Endothelial cell of umbilical vein (primary cell): ENCODE measurements around the gene LARGE1. TPM values are rescaled to one million over a fixed set of nuclear protein-coding genes. Genes with fewer than 3 reads are reported as not detected.

ENCODE experiments used
- BruUV-seq: library from RNA; stranded (reverse); fragments of 400-500 nt; replicated peaks from 2 replicates; lab custom pipeline; 2021; lab: Mats Ljungman, UMichigan
- CTCF ChIA-PET: fragments of 300-600, 350-600 bp; sonication (Branson Sonifier 250); formaldehyde crosslinking; loops from one replicate; lab custom pipeline; 2021; ENCODE audit warnings: antibody characterized with exemption, inconsistent platforms; lab: Charles Lee
- POLR2A ChIA-PET: fragments of 300-600, 350-600 bp; sonication (Branson Sonifier 250); formaldehyde crosslinking; loops from one replicate; lab custom pipeline; 2021; ENCODE audit warnings: antibody characterized with exemption, inconsistent platforms; lab: Charles Lee
- DNase-seq: peaks from one replicate; pipeline ENCODE4 v3.0.0-alpha.2; 2011; ENCODE audit warnings: low read depth, low spot score
- FAIRE-seq: peaks from 2 replicates; lab custom pipeline; 2011; peaks lifted over from hg19 to GRCh38; lab: Jason Lieb, UNC
- H2AFZ ChIP-seq: 2 replicates; pipeline ENCODE4 v1.6.0; 2012; ENCODE audit warnings: low read depth, low read length, control low read depth, inconsistent platforms
- H3K27ac ChIP-seq: 2 replicates; pipeline ENCODE4 v1.5.1; 2011; ENCODE audit warnings: low read depth, mild to moderate bottlenecking, control low read depth, low read length, moderate library complexity; ENCODE audit not compliant: insufficient read depth
- H3K27me3 ChIP-seq, 2 experiments: 2 replicates each; pipeline versions ENCODE4 v1.6.0 to v1.6.1; 2011; ENCODE audit warnings: low read length in 2 of 2, mixed read lengths in 1 of 2; ENCODE audit not compliant: control insufficient read depth in 2 of 2, insufficient read depth in 2 of 2
- H3K36me3 ChIP-seq, 2 experiments: 2 replicates in 1 of 2; 3 replicates in 1 of 2; pipeline ENCODE4 v1.5.1; 2011; ENCODE audit warnings: low read length in 2 of 2, mild to moderate bottlenecking in 1 of 2, moderate library complexity in 1 of 2; ENCODE audit not compliant: control insufficient read depth in 2 of 2, insufficient read depth in 2 of 2; ENCODE audit errors: extremely low read depth in 1 of 2
- H3K4me1 ChIP-seq: 3 replicates; pipeline ENCODE4 v1.5.1; 2011; ENCODE audit warnings: mild to moderate bottlenecking, low read length; ENCODE audit not compliant: control insufficient read depth, insufficient read depth; ENCODE audit errors: extremely low read depth
- H3K4me2 ChIP-seq: 2 replicates; pipeline ENCODE4 v1.6.1; 2011; ENCODE audit warnings: low read length, control low read depth, mixed read lengths; ENCODE audit not compliant: insufficient read depth
- H3K4me3 ChIP-seq, 3 experiments: fragments of 200-600 bp in 1 of 3; sonication (generic), shearing (Covaris generic) in 1 of 3; replicated peaks in 1 of 3; 2 replicates each; pipeline ENCODE4 v1.5.1; 2011 to 2016; ENCODE audit warnings: control low read depth in 3 of 3, low read length in 3 of 3, mild to moderate bottlenecking in 2 of 3, inconsistent platforms in 1 of 3, low read depth in 1 of 3, moderate library complexity in 1 of 3; ENCODE audit not compliant: insufficient read depth in 1 of 3
- H3K79me2 ChIP-seq: 2 replicates; pipeline ENCODE4 v1.6.0; 2012; ENCODE audit warnings: low read length, inconsistent platforms; ENCODE audit not compliant: control insufficient read depth, insufficient read depth
- H3K9ac ChIP-seq: replicated peaks from 2 replicates; pipeline ENCODE3; 2011; ENCODE audit warnings: low read length, control low read depth; ENCODE audit not compliant: insufficient read depth; ENCODE audit errors: extremely low read depth
- H3K9me1 ChIP-seq: replicated peaks from 3 replicates; pipeline ENCODE4 v1.6.0; 2011; ENCODE audit warnings: mild to moderate bottlenecking, low read length; ENCODE audit not compliant: control insufficient read depth, insufficient read depth; ENCODE audit errors: extremely low read depth
- H3K9me3 ChIP-seq: replicated peaks from 2 replicates; pipeline ENCODE4 v1.5.1; 2012; ENCODE audit warnings: low read length, inconsistent platforms; ENCODE audit not compliant: control insufficient read depth, insufficient read depth
- H4K20me1 ChIP-seq: replicated peaks from 2 replicates; pipeline ENCODE3; 2011; ENCODE audit warnings: mild to moderate bottlenecking, low read length; ENCODE audit not compliant: control insufficient read depth, insufficient read depth; ENCODE audit errors: extremely low read depth
- CTCF ChIP-seq, 2 donors: IDR thresholded peaks; 1 replicate in 1 of 2; 2 replicates in 1 of 2; pipeline ENCODE4 v1.5.1; 2011; ENCODE audit warnings: low read length in 2 of 2, mild to moderate bottlenecking in 2 of 2, moderate library complexity in 2 of 2, control low read depth in 1 of 2, inconsistent platforms in 1 of 2, low read depth in 1 of 2; ENCODE audit not compliant: insufficient read depth in 1 of 2; ENCODE audit errors: extremely low read depth in 1 of 2
- EZH2 ChIP-seq: IDR thresholded peaks from 2 replicates; pipeline ENCODE4 v1.6.1; 2012; ENCODE audit warnings: borderline replicate concordance, low read depth, mild to moderate bottlenecking, moderate library complexity, low read length, inconsistent platforms; ENCODE audit not compliant: severe bottlenecking
- FOS ChIP-seq: IDR thresholded peaks from 2 replicates; pipeline ENCODE4 v1.6.1; 2011; ENCODE audit warnings: mild to moderate bottlenecking, low read length, moderate library complexity, borderline replicate concordance; ENCODE audit not compliant: insufficient read depth
- GATA2 ChIP-seq: IDR thresholded peaks from 2 replicates; pipeline ENCODE4 v1.7.0; 2011; ENCODE audit warnings: low read depth, mild to moderate bottlenecking, moderate library complexity, mixed read lengths, low read length; ENCODE audit not compliant: insufficient read length, insufficient read depth
- JUN ChIP-seq: IDR thresholded peaks from 2 replicates; pipeline ENCODE4 v1.6.1; 2011; ENCODE audit warnings: borderline replicate concordance, low read depth; ENCODE audit not compliant: insufficient read length, insufficient read depth
- MAX ChIP-seq: IDR thresholded peaks from 2 replicates; pipeline ENCODE4 v1.6.1; 2011; ENCODE audit not compliant: insufficient read depth, insufficient read length
- POLR2A ChIP-seq: IDR thresholded peaks from 2 replicates; pipeline ENCODE4 v1.6.1; 2012; ENCODE audit warnings: low read depth, mild to moderate bottlenecking, control low read depth, low read length
- POLR2AphosphoS5 ChIP-seq: IDR thresholded peaks from 2 replicates; pipeline ENCODE4 v1.6.1; 2012; ENCODE audit warnings: low read depth, mild to moderate bottlenecking, control low read depth, low read length, moderate library complexity; ENCODE audit not compliant: insufficient read depth
- dilution Hi-C: fragments of 300-500 bp; cut with MboI; formaldehyde crosslinking; loops from one replicate; pipeline ENCODE4 v1.15.0; 2019; ENCODE audit warnings: low sequenced_read_pairs; ENCODE audit not compliant: extremely low pct_ligation_motif_present
- intact Hi-C: fragments of 100-400 bp; cut with micrococcal nuclease; formaldehyde crosslinking; loops from one replicate; pipeline ENCODE4 v1.10.0; 2022
- polyA plus RNA-seq, 4 experiments: library from polyadenylated mRNA; depleted of rRNA in 3 of 4; stranded (reverse) in 3 of 4; unstranded in 1 of 4; fragments of >200 nt; gene quantifications; 2 replicates each; pipeline versions ENCODE4 v1.2.1 to v1.2.3, GENCODE V29; 2011 to 2012; ENCODE audit warnings: missing spikeins in 1 of 4
- total RNA-seq: library from RNA; stranded (reverse); gene quantifications from 2 replicates; pipeline ENCODE4 v1.2.3, GENCODE V29; 2021

Gene LARGE1
- total and polyA plus RNA-seq, 2 donors (not counting 3 experiments of a cell fraction or from before 2014, with no cell fraction given), result 0.95 to 4.4 TPM

GRCh38 chr22:33362702-33363101 is 557.6 kb downstream of the LARGE1 start:
- Histone ChIP-seq H3K9me3 (peaks cover 2% of the 10 kb centered on the region), H3K9ac (no peak overlapping the region), H3K4me1 (no peaks in the 10 kb centered on the region), H3K27me3 (no peaks in the 10 kb centered on the region), H2AFZ (no peak overlapping the region), H3K4me3 (no peak overlapping the region), H3K4me2 (no peak overlapping the region), H3K79me2 (no peaks in the 10 kb centered on the region), H3K27ac (no peak overlapping the region), H4K20me1 (no peaks in the 10 kb centered on the region), H3K9me1 (no peaks in the 10 kb centered on the region), H3K36me3 (no peaks in the 10 kb centered on the region)
- FAIRE-seq (no peak), DNase-seq (no peak)
- POLR2A ChIA-PET, result no interaction called here
- TF ChIP-seq EZH2 (no peak), POLR2AphosphoS5 (no peak), POLR2A (no peak), CTCF (IDR thresholded peaks at IDR 0.05; ENCODE audit: extremely low read depth in 1 of 2, insufficient read depth in 1 of 2, low read depth in 1 of 2, low read length in 2 of 2) (no peak), MAX (no peak), JUN (no peak), GATA2 (no peak), FOS (no peak)
- CTCF ChIA-PET, result no interaction called here
- intact Hi-C loops, result no loop called here
- BruUV-seq, result no TSS peak
- dilution Hi-C loops, result no loop called here
